T follicular helper cell (primary cell): Measurements from ENCODE around the gene AP1G2.
"Not testable (repeated sequence)": the region's sequence is repeated elsewhere in the genome, so short reads cannot be mapped to it uniquely, and the experiment has no call there.

Experiments
- DNase-seq: peaks from one replicate; pipeline ENCODE4 v3.0.0-alpha.2; 2020; ENCODE audit warnings: low read depth

AP1G2 gene

DNA sequence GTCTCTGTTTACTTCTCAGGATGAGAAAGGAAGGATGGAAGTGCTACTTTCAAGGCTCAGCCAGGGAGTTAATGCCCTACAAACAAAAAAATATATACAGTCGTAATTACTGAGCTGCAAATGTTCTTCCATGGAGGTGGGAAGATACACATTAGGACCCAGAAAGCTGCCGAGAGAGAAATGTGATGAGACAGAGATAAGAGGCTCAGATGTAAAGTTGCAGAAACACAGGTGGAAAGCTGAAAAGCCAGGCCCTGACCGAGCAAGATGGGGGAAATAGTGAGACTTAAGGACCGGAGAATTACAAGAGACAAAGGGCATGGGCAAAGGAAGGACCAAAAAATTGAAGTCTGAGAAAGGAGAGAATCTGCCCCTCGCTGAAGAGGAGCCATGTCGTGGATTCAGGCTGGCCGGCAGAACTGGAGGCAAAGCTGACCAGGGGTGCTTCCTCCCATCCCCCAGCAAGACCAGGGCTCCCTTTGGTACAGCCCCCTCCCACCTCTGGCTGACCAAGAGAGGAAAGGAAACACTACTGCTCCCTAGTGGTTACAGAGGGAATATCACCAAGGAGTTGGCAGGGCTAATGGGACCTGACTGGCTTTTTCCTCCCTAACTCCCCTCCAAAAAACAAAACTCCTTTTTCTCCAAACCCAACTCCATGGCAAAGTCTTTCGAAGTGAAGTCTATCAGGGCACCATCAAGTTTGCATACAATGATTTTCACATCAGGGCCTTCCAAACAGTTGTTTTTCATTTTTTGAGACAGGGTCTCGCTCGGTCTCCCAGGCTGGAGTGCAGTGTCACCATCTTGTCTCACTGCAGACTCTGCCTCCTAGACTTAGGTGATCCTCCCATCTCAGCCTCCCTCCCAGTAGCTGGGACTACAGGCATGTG, 28.1 kb downstream of the AP1G2 start:
- DNase-seq: no peak

DNA sequence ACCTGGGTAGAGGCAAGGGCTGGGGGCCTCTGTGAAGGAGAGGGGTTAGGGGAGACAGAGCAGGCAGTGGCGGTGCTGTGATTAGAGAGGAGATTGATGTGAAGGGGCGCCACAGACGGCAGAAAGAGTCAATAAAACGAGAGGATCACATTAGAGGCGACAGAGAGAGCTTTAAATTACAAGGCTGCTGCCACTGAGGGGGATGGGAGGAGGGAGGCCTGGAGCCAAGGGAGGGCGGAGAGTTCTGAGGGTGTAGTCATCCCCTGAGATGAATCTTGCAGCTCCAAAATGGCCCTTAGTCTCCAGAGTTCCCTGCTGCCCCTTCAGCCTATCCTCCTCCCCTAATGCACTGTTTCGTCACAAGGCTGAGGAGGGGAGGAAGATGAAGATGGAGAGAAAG, 28.8 kb downstream of the AP1G2 start:
- DNase-seq: no peak

DNA sequence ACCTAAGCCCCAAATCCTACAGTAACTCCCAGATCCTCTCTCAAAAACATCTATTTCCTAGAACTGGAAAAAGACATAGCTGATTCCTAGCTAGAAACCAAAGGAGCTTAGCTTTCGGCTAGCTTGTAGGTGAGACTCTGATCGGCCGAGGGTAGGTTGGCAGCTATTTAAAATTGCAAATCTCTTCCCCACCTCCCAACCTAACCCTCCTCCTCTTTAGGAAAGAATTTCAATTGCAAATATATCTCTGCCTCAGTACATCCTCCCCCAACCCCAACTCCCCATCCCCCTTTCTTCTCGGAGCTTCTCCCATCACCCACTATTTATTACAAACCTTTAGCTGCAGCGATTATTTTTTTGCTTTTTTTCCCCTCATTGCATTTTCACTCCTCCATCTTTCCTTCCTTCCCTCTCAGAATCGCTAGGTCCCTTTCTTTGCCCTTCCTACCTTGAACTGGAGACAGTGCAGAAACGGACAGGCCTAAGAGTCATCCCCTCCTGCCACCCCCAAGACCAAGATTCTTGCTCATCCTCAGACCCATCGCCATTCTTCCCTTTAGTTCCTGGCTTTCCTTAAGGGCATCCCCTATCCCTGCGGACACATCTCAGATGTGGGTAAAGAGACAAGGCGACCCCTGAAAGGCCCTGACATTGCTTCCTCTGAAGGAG, 29.4 kb downstream of the AP1G2 start:
- no peak for DNase-seq

DNA sequence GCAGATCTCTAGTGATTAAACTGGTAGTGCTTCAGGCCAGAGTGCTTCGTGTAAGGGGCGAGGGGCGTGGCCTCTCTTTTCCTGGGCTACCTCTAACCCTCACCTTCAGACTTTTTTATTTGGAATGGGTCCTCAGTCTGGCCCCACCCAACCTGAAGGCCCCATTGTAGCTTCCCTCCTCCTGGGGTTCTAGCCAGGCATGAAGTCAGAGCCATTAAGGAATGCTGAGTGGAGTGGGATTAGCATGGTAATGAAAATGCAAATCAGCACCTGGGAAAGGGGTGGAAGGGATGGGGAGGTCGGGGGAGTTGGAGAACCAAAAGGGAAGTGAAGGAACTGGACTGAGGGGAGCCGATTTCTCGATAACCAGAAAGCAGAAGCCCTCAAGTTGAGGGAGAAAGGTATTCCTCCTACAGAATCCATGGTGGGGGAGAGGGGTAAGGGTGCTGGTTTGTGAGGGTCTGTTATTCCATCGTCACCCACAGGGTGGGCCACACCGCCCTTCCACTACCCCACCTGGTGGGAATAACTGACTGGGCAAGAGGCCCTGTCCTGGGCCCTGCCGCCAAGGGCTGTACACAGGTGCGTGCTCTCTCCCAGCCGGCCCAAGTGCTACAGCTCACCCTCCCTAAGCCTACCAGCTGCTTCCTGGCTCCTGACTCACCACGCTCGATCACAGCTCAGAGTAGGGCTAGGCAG, 30.1 kb downstream of the AP1G2 start:
- no peak for DNase-seq

DNA sequence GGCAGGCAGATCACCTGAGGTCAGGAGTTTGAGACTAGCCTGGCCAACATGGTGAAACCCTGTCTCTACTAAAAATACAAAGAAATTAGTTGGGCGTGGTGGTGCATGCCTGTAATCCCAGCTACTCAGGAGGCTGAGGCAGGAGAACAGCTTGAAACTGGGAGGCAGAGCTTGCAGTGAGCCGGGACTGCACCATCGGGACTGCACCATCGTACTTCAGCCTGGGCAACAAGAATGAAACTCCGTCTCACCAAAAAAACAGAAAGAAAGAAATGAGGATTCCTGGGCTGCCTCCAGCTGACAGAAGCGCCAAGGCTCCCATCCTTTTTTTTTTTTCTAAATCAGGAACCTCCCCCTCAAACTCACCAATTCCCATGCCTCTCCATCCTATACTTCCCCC, 30.7 kb downstream of the AP1G2 start:
- DNase-seq: not testable (repeated sequence)

DNA sequence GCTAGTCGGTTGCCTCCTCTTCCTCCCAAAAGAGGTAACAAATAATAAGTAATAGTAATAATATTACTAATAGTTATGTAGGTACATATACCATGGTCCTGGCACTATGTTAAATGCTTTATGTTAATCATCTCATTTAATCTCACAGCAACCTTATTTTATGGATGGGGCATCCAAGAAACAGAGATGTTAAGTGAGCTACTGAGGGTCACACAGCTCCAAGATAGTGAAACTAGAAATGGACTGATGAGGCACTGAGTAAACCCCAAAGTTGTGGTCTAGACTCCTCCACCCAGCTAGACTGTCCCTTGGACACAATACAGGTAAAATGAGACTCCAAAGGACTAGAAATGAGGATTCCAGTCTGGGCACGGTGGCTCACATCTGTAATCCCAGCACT, 31.1 kb downstream of the AP1G2 start:
- DNase-seq: no peak

DNA sequence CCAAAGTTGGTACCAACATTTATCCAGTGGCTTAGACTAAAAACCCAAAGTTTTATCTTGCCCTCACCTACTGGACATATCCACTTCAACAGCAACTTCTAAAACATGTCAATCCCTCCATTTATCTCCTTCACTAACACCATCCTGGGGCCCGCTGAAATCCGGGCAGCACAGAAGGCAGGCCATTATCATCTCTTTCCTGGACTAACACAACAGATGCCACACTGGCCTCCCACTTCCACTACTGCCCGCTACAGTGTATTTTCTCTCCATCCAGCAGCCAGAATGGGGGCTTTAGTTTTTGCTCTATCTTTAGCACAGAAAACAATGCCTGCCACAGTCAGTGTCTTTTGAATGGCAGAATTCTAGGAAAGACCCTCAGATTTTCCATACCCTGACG, 31.6 kb downstream of the AP1G2 start:
- no peak for DNase-seq

DNA sequence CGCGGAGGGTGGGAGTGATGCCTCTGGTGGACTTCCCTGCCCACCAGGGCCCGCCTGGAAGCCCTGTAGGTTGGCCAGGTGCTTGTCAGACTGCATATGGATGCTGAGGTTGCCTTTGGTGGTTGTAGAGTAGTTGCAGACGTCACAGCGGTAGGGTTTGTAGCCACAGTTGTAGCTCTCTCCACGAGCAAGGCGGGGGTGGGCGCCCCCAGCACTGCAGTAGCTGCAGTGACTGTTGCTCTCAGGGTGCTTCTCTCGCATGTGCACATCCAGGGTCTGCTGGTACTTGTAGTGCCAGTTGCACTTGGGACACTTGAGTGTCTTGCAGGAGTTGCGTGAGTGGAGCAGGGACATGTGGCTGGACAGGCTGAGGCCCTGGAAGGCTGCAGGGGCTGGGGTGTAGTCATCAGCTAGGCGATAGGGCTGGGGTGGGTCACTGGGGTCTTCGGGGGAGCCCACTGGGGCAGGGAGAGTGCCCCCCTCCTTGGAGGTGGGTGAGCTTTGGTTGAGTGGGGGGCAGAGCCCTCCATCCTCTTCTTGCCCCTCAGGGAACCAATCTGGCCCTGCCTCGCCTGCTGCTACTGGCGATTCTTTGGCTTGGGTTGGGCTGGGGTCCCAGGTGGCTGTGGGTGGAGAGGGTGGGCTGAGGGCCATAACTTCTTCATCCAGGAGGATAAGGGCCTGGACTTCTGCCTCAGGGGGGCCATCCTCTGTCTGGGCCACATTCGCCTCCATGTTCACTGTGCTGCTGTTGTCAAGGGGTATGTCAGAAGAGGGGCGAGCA, 33.7 kb downstream of the AP1G2 start:
- no peak for DNase-seq

DNA sequence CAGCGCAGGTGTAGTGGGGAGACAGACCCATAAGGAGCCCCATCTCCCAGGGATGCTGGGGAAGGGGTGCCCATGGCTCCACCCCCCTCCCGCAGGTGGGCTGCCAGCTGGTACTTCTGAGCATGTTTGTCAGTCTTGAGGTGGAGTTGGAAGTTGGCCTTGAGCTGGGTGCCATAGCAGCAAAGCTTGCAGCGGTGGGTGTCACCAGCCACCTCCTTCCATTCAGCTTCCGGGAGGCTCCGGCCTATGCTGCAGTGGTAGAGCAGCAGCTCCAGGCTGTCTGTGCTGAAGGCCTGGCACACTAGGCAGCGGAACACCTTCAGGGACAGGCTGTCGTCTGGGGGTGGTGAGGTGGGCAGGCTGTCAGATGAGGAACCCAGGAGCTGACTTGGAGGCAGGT, 34.9 kb downstream of the AP1G2 start:
- DNase-seq: no peak

DNA sequence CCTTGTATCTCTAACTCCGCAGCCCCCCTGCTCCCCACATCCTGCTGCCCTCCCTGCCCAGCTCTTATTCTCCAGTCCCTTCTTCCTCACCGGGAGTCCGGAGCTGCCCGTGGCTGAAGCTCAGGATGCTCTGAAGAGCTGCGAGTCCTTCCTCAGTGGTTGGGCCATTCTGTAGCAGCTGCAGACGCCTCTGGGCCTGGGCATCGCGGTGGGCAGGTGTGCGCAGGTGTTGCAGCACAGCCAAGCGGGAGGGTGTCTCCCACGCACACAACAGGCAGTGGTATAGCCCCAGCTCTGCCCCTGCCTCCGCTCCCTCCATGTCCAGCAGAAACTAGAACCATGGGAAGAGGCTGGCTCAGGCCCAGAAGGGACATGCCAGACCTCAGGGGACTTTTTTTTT, 36.2 kb downstream of the AP1G2 start:
- DNase-seq: no peak

DNA sequence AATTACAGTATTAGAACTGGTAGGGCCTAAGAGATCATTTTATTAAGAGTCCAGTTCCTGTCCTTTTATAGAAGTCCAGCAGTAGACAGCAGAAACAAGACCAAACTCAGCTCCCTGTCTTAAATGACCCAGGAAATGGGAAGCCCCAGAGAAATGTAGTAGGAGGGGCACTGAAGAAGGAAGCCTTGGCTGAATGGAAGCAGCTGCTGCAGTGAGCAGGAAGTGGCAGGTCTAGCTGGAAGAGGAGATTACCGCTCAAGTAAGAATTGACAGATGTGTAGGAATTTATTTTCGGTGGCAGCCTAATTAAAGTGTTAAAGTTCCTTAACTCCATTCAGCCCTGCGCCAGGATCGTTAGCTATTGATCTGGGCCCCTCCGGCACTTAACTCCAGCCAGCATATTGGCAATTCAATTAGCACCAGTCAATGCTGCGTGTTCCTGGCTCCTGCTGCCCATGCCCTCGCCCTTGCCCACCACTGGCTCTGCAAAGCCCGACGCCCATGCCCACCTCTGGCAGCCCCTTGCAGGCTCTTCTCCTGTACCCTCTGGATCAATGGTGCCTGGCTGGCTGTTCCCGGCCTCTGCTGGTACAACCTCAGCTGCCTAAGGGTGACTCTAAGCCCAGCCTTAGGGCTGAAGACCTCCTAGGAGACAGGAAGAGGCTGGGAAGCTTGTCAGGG, 37.1 kb downstream of the AP1G2 start:
- no peak for DNase-seq

DNA sequence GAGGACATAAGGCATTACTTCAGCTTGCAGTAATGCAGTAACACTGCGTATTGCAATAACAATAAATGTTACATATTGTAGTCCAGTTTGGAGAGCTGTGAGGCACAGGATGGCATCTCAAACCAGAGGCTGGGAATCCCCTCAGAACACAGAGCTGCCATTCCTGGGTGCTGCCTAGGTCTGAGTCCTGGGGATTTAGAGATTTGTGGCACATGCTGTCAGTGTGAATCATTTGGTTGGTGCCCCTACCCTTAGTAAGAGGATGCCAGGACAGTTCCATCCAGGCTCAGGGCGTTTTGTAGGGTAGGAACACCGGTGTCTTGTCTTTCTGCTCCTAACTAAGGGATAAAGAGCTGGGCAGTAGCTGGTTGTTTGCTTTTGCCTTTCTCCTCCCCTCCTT, 38.6 kb downstream of the AP1G2 start:
- no peak for DNase-seq

DNA sequence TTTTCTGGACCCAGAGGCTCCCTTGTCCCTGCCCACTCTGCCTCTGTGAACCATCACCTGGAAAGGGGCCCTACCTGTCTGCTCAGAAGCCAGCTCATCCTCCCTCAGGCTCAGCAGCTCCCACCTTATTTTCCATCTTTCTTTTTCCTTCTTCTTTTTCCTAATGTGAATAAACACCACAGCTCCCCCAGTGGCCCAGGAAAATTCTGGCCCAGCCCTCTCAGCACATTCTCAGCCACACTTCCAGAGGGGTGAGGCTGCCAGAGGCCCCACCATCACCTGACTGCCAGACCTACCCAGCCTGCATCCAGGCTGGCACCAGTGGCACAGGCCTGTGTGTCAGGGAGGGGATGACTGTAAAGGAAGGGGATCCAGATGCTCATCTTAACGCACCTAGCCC, 39.0 kb downstream of the AP1G2 start:
- DNase-seq: no peak

DNA sequence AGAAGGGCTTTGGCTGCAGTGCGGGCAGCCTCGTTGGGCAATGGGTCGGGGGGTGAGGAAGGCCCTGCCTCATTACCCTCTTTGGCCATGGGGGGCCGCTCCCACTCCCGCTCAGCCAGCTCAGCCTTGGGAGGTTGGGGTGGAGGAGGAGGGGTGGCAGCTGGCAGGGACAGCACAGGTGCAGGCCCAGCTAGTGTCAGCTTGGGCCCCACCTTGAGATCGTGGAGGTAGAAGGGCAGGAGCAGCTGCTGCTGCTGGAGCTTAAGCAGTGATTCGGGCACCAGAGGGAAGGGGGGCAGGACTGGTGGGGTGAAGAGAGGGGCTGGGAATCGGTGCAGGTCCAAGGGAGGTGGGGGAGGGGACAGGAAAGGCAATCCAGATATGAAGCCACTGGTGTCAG, 42.0 kb downstream of the AP1G2 start:
- no peak for DNase-seq

DNA sequence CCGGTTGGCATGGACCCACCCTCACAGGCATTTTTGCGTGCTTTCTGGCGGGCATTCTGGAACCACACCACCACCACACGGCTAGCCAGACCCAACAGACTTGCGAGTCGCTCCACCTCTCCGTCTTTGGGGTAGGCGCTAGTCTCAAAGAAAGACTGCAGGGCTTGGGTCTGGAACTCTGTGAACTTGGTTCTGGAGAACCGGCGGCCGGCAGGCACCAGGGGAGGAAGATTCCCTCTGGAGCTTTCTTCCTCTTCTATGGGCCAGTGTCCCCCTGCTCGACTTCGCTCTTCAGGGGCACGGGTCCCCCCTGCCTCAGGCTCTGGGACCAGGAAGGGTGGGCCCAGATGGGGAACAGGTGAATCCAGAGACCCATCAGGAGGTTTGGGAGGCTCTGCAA, 42.6 kb downstream of the AP1G2 start:
- DNase-seq: no peak

DNA sequence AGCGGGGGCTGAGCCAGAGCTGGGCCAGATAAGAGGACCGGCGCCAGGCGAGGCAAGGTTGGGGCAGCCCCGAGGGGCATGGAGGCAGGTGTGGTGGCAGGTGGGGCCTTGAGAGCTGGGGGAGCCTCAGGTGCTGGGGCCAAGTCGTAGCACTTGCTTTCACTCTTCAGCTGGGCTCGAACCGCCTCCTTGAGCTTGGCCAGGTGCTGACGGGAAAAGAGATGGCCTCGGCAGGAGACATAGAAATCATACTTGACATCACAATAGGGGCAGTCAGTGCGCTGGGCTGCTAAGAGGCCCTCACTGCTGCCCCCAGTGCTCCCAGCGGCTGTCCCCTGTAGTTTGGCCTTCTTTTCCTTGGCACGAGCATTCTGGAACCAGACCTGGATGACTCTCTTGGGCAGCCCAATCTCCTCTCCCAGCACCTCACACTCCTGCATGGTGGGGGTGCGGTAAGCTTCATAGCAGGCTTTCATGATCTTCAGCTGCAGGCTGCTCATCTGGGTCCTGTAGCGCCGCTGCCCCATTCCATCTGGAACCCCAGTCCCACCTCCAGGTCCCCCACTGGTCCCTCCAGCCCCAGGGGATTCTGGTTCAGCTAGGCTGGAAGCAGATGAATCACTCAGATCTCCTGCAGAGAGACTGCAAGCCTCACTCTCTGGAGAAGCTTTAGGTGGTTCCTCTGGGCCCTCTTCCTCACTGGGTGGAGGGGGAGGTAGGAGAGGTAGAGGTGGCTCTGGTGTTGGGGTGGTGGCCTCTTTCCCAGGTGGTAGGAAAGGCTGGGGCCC, 44.2 kb downstream of the AP1G2 start:
- no peak for DNase-seq

DNA sequence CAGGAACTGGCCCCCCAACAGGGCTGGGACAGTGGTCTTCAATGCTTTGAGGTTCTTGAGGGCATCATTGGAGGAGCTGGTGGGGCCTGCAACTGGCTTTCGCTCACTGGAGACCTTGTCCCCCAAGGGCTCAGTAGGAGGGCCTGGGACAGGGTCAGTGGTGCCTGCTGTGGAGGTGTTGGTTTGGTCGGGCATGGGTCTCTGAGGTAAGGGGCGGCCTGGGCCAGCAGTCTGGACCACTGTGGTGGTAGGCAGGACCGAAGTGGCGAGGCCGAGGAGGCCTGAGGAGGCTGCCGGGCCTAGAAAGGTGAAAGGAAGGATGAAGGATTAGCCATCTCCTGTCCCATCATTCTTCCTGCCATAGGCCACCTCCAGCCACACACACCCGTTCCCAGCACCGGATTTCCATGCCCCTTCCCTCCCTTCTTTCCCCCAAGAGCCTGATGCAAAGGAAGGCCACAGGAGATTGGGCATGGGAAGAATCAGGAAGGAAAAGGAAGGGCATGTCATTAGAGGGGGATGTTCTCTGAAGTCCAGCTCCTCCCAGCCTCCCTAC, 44.9 kb downstream of the AP1G2 start:
- no peak for DNase-seq

DNA sequence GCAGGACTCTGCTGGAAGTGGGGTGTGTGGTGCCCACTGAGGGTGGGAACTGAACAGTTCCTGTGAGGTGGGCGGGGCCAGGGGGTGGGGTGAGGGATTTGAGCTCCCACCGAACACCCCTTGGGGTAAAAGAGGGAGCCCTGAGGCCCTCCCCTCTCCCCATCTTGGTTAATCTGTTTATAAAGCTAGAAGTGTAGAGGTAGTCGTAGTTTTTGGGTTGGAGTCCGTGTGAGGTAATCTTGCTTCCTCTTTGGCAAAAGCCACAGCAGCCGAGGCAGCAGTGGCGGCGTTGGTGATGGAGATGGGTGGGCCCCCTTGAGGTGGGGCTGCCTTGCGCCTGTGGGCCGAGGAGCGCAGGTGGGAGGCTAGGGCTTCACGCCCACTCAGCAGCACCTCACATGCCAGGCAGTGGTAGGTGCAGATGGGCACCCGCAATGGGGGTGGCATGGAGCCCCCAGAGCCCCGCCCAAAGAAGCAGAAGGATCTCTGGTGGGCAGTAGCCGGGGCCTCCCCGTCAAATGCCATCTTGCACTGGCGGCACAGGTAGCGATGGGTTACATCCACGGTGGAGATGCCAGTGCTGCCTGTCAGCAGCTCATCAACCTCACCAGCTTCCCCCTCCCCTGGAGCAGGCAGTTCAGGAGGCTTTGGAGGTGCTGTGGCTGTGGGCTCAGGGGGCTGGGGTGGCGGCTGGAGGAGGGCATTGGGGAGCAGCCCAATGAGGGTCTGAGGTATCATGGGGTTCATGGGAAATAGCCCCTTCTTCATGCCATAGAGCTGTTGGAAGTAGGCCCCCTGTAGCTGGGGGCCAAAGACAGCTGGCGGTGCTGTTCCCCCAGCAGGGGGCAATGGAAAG, 45.6 kb downstream of the AP1G2 start:
- DNase-seq: no peak

DNA sequence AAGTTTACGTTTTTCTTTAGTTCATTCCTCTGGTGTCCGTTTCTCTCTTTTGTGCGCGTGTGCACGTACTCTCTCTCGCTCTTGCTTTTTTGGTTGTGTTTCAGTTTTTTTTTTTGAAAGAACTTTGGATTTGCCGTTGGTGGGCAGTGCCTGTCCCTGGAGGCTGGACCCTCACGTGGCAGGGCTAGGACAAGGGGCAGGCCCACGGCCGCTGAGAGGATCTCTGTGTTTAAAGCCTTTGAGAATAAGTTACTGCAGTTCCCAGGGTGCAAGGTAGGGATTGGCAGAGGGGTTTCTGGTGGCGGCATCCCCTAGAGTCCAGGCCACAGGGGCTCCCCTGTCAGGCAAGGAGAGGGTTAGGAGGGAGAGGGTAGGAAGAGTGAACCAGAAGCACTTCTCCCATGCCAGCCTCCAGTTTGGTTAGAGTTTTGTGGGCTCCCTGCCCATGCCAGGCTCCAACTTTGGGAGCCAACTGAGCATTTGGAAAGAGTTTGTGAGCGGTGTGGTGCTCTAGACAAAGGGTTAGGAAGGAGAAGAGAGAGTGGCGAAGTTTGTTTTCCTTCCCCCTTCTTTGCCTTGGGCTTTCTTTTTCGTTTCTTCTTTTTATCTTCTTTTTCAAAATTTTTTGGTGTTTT, 46.6 kb downstream of the AP1G2 start:
- DNase-seq: no peak
